K562 (cell line): ENCODE measurements around the gene EML6. TPM values are rescaled to one million over a fixed set of nuclear protein-coding genes. Genes with fewer than 3 reads are reported as not detected.
A peak's percentile ranks its signal among the peaks of the same experiment; 100 is the strongest.

Experiments
- ATAC-seq: fragments of 200-7000 bp; cut with Tn5 transposase; 3 replicates; pipeline ENCODE4 v1.9.1; 2020; ENCODE audit warnings: moderate library complexity
- BruUV-seq: library from RNA; stranded (reverse); fragments of 400-500 nt; replicated peaks from 2 replicates; lab custom pipeline; 2021; lab: Mats Ljungman, UMichigan
- CTCF ChIA-PET: fragments of 300-600 bp; formaldehyde crosslinking; extraction: SDS; loops from one replicate; lab custom pipeline; 2021; ENCODE audit warnings: low intra/inter-chr PET ratio; lab: Yijun Ruan, JAX
- POLR2A ChIA-PET: fragments of 300-600, 350-650 bp; sonication (Branson Sonifier 250); formaldehyde crosslinking; extraction: SDS; loops from one replicate; lab custom pipeline; 2021; ENCODE audit warnings: antibody characterized with exemption, inconsistent platforms; lab: Yijun Ruan, JAX
- DNase-seq, 4 experiments: peaks; one replicate each; pipeline versions ENCODE4 v3.0.0 to v3.0.0-alpha.2; 2011 to 2018; ENCODE audit warnings: low spot score in 3 of 4, mixed read lengths in 3 of 4; ENCODE audit errors: extremely low read depth in 1 of 4
- FAIRE-seq: peaks from 2 replicates; lab custom pipeline; 2011; peaks lifted over from hg19 to GRCh38; lab: Jason Lieb, UNC
- H2AFZ ChIP-seq: 2 replicates; pipeline ENCODE4 v1.6.0; 2011; ENCODE audit warnings: low read depth, low read length, control low read depth, inconsistent platforms
- H3K27ac ChIP-seq: fragments of 200-600 bp; 3 replicates; pipeline ENCODE4 v1.8.0; 2011; ENCODE audit warnings: low read depth, mild to moderate bottlenecking, control low read depth, inconsistent platforms, low read length, moderate library complexity, mixed read lengths; ENCODE audit errors: extremely low read depth
- H3K27me3 ChIP-seq, 2 experiments: fragments of 300-600 bp in 1 of 2; 2 replicates in 1 of 2; 3 replicates in 1 of 2; pipeline versions ENCODE4 v1.6.0 to v1.8.0; 2011; ENCODE audit warnings: inconsistent platforms in 2 of 2, low read length in 2 of 2, mild to moderate bottlenecking in 1 of 2, mixed read lengths in 1 of 2, moderate library complexity in 1 of 2; ENCODE audit not compliant: control insufficient read depth in 2 of 2, insufficient read depth in 2 of 2
- H3K36me3 ChIP-seq: fragments of 300-600 bp; 3 replicates; pipeline ENCODE4 v1.8.0; 2011; ENCODE audit warnings: mild to moderate bottlenecking, low read length, inconsistent platforms; ENCODE audit not compliant: control insufficient read depth, insufficient read depth
- H3K4me1 ChIP-seq, 2 experiments: fragments of 200-600 bp in 1 of 2; replicated peaks in 1 of 2; 2 replicates in 1 of 2; 3 replicates in 1 of 2; pipeline versions ENCODE4 v1.5.1 to v1.8.0; 2011; ENCODE audit warnings: inconsistent platforms in 2 of 2, low read length in 2 of 2, mild to moderate bottlenecking in 1 of 2, mixed read lengths in 1 of 2, moderate library complexity in 1 of 2; ENCODE audit not compliant: control insufficient read depth in 2 of 2, insufficient read depth in 2 of 2
- H3K4me2 ChIP-seq: 2 replicates; pipeline ENCODE4 v1.6.1; 2011; ENCODE audit warnings: low read length, control low read depth, inconsistent platforms, mixed read lengths; ENCODE audit not compliant: insufficient read depth
- H3K4me3 ChIP-seq: fragments of 200-600 bp; sonication (generic), shearing (Covaris generic); 2 replicates; pipeline ENCODE4 v1.5.1; 2016; ENCODE audit warnings: control low read depth, inconsistent platforms
- H3K79me2 ChIP-seq: fragments of 200-600 bp; 3 replicates; pipeline ENCODE4 v1.8.0; 2011; ENCODE audit warnings: low read length, inconsistent platforms; ENCODE audit not compliant: control insufficient read depth, insufficient read depth
- H3K9ac ChIP-seq, 2 experiments: 2 replicates each; pipeline versions ENCODE4 v1.6.0 to v1.6.1; 2011; ENCODE audit warnings: low read depth in 2 of 2, low read length in 2 of 2, control low read depth in 1 of 2, inconsistent platforms in 1 of 2, mild to moderate bottlenecking in 1 of 2, mixed read lengths in 1 of 2; ENCODE audit not compliant: insufficient read depth in 1 of 2
- H3K9me1 ChIP-seq: one replicate; pipeline ENCODE4 v1.6.0; 2011; ENCODE audit warnings: inconsistent platforms, mild to moderate bottlenecking, low read length, moderate library complexity; ENCODE audit not compliant: control insufficient read depth, insufficient read depth
- H3K9me3 ChIP-seq: replicated peaks from 2 replicates; pipeline ENCODE4 v1.5.1; 2011; ENCODE audit warnings: low read depth, low read length, inconsistent platforms; ENCODE audit not compliant: control insufficient read depth, insufficient read depth
- H4K20me1 ChIP-seq: replicated peaks from 2 replicates; pipeline ENCODE4 v1.6.1; 2011; ENCODE audit warnings: low read length, inconsistent platforms, mixed read lengths; ENCODE audit not compliant: control insufficient read depth, insufficient read depth
- ATF3 ChIP-seq, 2 experiments: fragments of 450-650 bp in 1 of 2; sonication (generic) in 1 of 2; formaldehyde crosslinking in 1 of 2; IDR thresholded peaks in 1 of 2; conservative IDR thresholded peaks in 1 of 2; 2 replicates each; pipeline versions ENCODE4 v1.6.1 to v1.8.1; 2016 to 2023; ENCODE audit warnings: mild to moderate bottlenecking in 2 of 2, moderate library complexity in 2 of 2, inconsistent platforms in 1 of 2, missing genetic modification reagents in 1 of 2
- RBM39 ChIP-seq: fragments of 200-400 bp; formaldehyde crosslinking; optimal IDR thresholded peaks from 2 replicates; pipeline ENCODE3; 2018; ENCODE audit warnings: low read depth, low read length
- WGBS: fragments of 100-300 bp; shearing (Covaris generic); methylation state at CpG from one replicate; pipeline ENCODE4 v1.1.6; 2016; ENCODE audit warnings: low coverage, mixed read lengths; ENCODE audit not compliant: insufficient coverage; ENCODE audit errors: missing lambda C conversion rate; 5-methylcytosine and 5-hydroxymethylcytosine counted together
- in situ Hi-C: fragments of 300-500 bp; cut with MboI; formaldehyde crosslinking; loops from 4 replicates; pipeline ENCODE4 v1.15.0; 2018; ENCODE audit warnings: inconsistent platforms, mixed read lengths
- intact Hi-C: fragments of 100-400 bp; cut with micrococcal nuclease; formaldehyde crosslinking; loops from 2 replicates; pipeline ENCODE4 v1.14.2; 2022
- polyA plus RNA-seq, 8 experiments: library from polyadenylated mRNA; depleted of rRNA in 4 of 8; stranded (reverse) in 5 of 8; unstranded in 3 of 8; fragments of >200 nt; fragmentation: Nextera tagmentation in 2 of 8; fragmentation: Illumina TruSeq in 1 of 8; extraction: Ambion mirVana in 2 of 8; extraction: Trizol in 1 of 8; gene quantifications; 2 replicates each; pipeline versions ENCODE4 v1.2.1 to v1.2.3, GENCODE V29; 2011 to 2014; ENCODE audit warnings: inconsistent platforms in 1 of 8, missing spikeins in 1 of 8
- total RNA-seq, 7 experiments: library from RNA; depleted of rRNA in 6 of 7; stranded (reverse); fragments of >200 nt in 6 of 7; fragmentation: Illumina TruSeq in 2 of 7; extraction: Trizol in 2 of 7; gene quantifications; 2 replicates each; pipeline versions ENCODE4 v1.2.1 to v1.2.3, GENCODE V29; 2011 to 2021; ENCODE audit warnings: low replicate concordance in 1 of 7

Gene EML6
- total and polyA plus RNA-seq, 9 of the 15 experiments (the other 6 are each of a cell fraction or from before 2014, with no cell fraction given): 0.07 to 0.56 (median 0.25) TPM

DNA sequence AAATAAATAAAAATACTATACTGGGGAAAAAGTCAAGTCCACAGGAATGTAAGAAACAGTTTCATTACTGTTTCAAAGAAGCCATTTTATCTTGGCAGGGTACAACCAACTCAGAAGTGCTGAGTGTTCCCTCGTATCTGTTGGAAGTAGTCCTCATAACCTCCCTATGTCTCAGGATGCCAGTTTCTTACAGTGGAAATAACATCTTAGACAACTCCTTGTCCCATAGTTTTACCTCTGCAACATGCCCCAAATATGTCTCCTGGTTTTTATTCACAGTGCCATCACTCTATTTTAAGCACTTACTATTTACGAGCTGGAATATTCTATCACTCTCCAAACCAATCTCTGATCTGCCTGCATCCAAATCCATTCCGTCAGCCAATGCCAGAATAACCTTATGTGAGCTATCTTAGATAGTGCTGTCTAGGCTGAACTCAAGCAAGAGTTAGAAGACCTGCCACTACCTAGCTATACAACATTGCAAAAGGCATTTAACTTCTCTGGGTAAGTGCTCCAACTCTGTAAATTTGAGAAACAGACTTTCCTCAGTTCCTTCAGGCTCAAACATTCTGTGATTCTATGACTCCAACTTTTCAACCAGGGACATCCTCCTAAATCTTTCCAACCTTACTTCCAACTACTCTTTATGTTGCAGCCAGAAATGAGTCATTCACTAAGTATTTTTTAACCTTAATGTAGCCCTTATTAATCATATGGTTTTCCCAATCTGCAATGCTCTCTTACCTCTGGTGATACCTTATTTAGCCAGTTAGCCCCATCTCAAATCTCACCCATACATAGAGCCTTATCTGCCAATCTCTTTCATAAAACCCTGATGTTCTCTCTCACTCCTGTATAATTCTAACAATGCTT lies 260.1 kb downstream of the EML6 start:
- H3K4me1 ChIP-seq: no peaks in the 10 kb centered on the region
- no peak overlapping the region for H3K4me2 ChIP-seq
- H2AFZ ChIP-seq: no peak overlapping the region
- H3K79me2 ChIP-seq: peaks cover 93% of the 10 kb centered on the region
- no peak for FAIRE-seq
- ATAC-seq: peak; percentile 8; the same call in 2 of the 3 replicates
- H3K9me3 ChIP-seq: no peaks in the 10 kb centered on the region
- intact Hi-C loops: no loop called here
- POLR2A ChIA-PET: interaction anchor here (0.7 to 1.1 kb wide), 2 partner anchors 11 to 187 kb away, joined by 3 to 4 read pairs; no protein-coding TSS in a partner anchor
- no TSS peak for BruUV-seq
- no peak overlapping the region for H3K9ac ChIP-seq
- CTCF ChIA-PET: interaction anchor here (0.5 kb wide), 1 partner anchor 145 kb away, joined by 3 read pairs; no protein-coding TSS in a partner anchor
- TF ChIP-seq ATF3 (IDR thresholded peaks at IDR 0.05) (0 out of 2 replicates have a peak, but pooled peaks have one; percentile 23), ATF3 (CRISPR knock-in tag; conservative IDR thresholded peaks at IDR 0.05) (no peak), RBM39 (no peak)
- 63% methylated on average over 3 of the region's 3 CpGs for WGBS
- H3K36me3 ChIP-seq: peaks cover 82% of the 10 kb centered on the region
- H3K4me3 ChIP-seq: no peak overlapping the region
- DNase-seq: no peak
- in situ Hi-C loops: no loop called here
- H3K27me3 ChIP-seq: no peaks in the 10 kb centered on the region
- no peaks in the 10 kb centered on the region for H3K9me1 ChIP-seq
- peaks cover 17% of the 10 kb centered on the region; the same call in 1 of the 2 replicates for H4K20me1 ChIP-seq
- no peak overlapping the region for H3K27ac ChIP-seq
